ENCODE results near the gene CPLANE1. TPM values are rescaled to one million over a fixed set of nuclear protein-coding genes. Genes with fewer than 3 reads are reported as not detected.
A peak's percentile ranks its signal among the peaks of the same experiment; 100 is the strongest.

Gene CPLANE1
- total and polyA plus RNA-seq, 10 of the 15 experiments (the other 5 are each of a cell fraction or from before 2014, with no cell fraction given): 1.7 to 14.8 (median 6.7) TPM

DNA sequence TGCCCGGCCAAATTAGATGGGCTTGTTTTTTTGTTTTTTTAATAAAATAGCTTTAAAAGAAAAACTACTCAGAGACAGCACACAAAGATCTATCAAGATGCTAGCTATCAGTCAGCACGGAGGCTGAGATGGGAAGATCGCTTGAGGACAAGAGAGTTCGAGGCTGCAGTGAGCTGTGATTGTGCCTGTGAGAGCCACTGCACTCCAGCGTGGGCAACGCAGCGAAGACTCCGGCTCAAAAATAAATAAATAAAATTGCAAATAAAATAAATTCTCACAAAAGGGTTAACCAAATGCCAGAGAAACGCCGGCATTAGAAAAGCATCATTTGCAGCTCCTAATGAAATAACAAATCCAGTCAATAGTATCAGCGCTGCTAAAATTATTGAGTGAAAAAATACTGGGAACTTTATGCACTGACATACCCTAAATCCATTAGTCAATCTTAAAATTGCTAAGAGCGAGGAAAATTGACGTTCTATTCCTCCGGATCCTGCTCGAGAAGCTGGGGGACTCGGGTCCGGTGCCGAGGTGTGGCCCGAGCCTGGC, 681 bp downstream of the CPLANE1 start:
- peak overlapping the region; percentile 71 for H3K9ac ChIP-seq (ENCODE audit: control insufficient read depth, insufficient read depth, low read length)
- in situ Hi-C loops (cut with MboI) (no loop called here), intact Hi-C loops (cut with micrococcal nuclease; ENCODE audit: unreplicated experiment) (no loop called here)
- H3K4me2 ChIP-seq (ENCODE audit: control insufficient read depth, insufficient read depth): peak overlapping the region; percentile 82
- DNase-seq (ENCODE audit: low read depth, low spot score): peak; percentile 2
- no peaks in the 10 kb centered on the region for H3K27me3 ChIP-seq (replicated peaks in 1 of 2; ENCODE audit: control insufficient read depth in 2 of 2, insufficient read depth in 2 of 2, low read length in 1 of 2)
- no peaks in the 10 kb centered on the region for H3K36me3 ChIP-seq (ENCODE audit: control insufficient read depth in 2 of 2, insufficient read depth in 2 of 2, low read length in 1 of 2)
- peak overlapping the region; percentile 75 for H2AFZ ChIP-seq (ENCODE audit: control insufficient read depth, low read depth, low read length)
- FAIRE-seq: no peak
- ChIA-PET SMC1A (ENCODE audit: uncharacterized antibody, unreplicated experiment) (interaction anchor here (0.7 to 1.3 kb wide), 8 partner anchors 21 to 169 kb away, joined by 3 to 4 read pairs (median 3); no protein-coding TSS in a partner anchor), POLR2A (interaction anchor here (1.3 kb wide), 1 partner anchor 123 kb away, joined by 5 read pairs; the partner anchor contains the start of gene NUP155), CTCF (no interaction called here), RAD21 (ENCODE audit: unreplicated experiment) (interaction anchor here (0.7 kb wide), 1 partner anchor 209 kb away, joined by 3 read pairs; no protein-coding TSS in a partner anchor)
- H3K9me3 ChIP-seq (replicated peaks; ENCODE audit: control insufficient read depth, insufficient read depth, low read length): no peaks in the 10 kb centered on the region
- H4K20me1 ChIP-seq (ENCODE audit: control insufficient read depth, insufficient read depth): no peaks in the 10 kb centered on the region
- ATAC-seq: peak; percentile 19; the same call in 2 of the 3 replicates
- H3K79me2 ChIP-seq (ENCODE audit: control insufficient read depth, insufficient read depth, low read length): no peaks in the 10 kb centered on the region
- 0 out of 2 replicates have a peak, but pooled peaks cover 3% of the 10 kb centered on the region for H3K4me1 ChIP-seq (ENCODE audit: control insufficient read depth, insufficient read depth, low read length)
- peak overlapping the region; percentile 97 for H3K4me3 ChIP-seq
- peak overlapping the region; percentile 66 for H3K27ac ChIP-seq (ENCODE audit: control insufficient read depth, insufficient read depth)
- TF ChIP-seq, protein P1, sequence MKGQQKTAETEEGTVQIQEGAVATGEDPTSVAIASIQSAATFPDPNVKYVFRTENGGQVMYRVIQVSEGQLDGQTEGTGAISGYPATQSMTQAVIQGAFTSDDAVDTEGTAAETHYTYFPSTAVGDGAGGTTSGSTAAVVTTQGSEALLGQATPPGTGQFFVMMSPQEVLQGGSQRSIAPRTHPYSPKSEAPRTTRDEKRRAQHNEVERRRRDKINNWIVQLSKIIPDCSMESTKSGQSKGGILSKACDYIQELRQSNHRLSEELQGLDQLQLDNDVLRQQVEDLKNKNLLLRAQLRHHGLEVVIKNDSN (IDR thresholded peaks at IDR 0.05; ENCODE audit: borderline replicate concordance, extremely low read length, insufficient read depth, low read depth, low read length): no peak
- TF ChIP-seq RAD51 (IDR thresholded peaks at IDR 0.05) (no peak), ATF7 (IDR thresholded peaks at IDR 0.05; ENCODE audit: low read depth) (no peak), ZSCAN29 (IDR thresholded peaks at IDR 0.05) (0 out of 2 replicates have a peak, but pooled peaks have one; percentile 47)
- TF ChIP-seq, protein P2, sequence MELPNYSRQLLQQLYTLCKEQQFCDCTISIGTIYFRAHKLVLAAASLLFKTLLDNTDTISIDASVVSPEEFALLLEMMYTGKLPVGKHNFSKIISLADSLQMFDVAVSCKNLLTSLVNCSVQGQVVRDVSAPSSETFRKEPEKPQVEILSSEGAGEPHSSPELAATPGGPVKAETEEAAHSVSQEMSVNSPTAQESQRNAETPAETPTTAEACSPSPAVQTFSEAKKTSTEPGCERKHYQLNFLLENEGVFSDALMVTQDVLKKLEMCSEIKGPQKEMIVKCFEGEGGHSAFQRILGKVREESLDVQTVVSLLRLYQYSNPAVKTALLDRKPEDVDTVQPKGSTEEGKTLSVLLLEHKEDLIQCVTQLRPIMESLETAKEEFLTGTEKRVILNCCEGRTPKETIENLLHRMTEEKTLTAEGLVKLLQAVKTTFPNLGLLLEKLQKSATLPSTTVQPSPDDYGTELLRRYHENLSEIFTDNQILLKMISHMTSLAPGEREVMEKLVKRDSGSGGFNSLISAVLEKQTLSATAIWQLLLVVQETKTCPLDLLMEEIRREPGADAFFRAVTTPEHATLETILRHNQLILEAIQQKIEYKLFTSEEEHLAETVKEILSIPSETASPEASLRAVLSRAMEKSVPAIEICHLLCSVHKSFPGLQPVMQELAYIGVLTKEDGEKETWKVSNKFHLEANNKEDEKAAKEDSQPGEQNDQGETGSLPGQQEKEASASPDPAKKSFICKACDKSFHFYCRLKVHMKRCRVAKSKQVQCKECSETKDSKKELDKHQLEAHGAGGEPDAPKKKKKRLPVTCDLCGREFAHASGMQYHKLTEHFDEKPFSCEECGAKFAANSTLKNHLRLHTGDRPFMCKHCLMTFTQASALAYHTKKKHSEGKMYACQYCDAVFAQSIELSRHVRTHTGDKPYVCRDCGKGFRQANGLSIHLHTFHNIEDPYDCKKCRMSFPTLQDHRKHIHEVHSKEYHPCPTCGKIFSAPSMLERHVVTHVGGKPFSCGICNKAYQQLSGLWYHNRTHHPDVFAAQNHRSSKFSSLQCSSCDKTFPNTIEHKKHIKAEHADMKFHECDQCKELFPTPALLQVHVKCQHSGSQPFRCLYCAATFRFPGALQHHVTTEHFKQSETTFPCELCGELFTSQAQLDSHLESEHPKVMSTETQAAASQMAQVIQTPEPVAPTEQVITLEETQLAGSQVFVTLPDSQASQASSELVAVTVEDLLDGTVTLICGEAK (IDR thresholded peaks at IDR 0.05; ENCODE audit: borderline replicate concordance): peak; percentile 22; the same call in 1 of the 2 replicates
- TF ChIP-seq, protein P3, sequence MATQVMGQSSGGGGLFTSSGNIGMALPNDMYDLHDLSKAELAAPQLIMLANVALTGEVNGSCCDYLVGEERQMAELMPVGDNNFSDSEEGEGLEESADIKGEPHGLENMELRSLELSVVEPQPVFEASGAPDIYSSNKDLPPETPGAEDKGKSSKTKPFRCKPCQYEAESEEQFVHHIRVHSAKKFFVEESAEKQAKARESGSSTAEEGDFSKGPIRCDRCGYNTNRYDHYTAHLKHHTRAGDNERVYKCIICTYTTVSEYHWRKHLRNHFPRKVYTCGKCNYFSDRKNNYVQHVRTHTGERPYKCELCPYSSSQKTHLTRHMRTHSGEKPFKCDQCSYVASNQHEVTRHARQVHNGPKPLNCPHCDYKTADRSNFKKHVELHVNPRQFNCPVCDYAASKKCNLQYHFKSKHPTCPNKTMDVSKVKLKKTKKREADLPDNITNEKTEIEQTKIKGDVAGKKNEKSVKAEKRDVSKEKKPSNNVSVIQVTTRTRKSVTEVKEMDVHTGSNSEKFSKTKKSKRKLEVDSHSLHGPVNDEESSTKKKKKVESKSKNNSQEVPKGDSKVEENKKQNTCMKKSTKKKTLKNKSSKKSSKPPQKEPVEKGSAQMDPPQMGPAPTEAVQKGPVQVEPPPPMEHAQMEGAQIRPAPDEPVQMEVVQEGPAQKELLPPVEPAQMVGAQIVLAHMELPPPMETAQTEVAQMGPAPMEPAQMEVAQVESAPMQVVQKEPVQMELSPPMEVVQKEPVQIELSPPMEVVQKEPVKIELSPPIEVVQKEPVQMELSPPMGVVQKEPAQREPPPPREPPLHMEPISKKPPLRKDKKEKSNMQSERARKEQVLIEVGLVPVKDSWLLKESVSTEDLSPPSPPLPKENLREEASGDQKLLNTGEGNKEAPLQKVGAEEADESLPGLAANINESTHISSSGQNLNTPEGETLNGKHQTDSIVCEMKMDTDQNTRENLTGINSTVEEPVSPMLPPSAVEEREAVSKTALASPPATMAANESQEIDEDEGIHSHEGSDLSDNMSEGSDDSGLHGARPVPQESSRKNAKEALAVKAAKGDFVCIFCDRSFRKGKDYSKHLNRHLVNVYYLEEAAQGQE (IDR thresholded peaks at IDR 0.05; ENCODE audit: low read depth, low read length): no peak
- whole genome bisulfite sequencing (ENCODE audit: insufficient coverage, insufficient replicate concordance, low lambda C conversion rate, missing lambda C conversion rate): 24% methylated on average over 19 of the region's 19 CpGs
- no TSS peak for BruUV-seq (replicated peaks)
